WTC11 (cell line): ENCODE measurements around the gene FAM171A1. TPM values are rescaled to one million over a fixed set of nuclear protein-coding genes. Genes with fewer than 3 reads are reported as not detected.

Source experiments
- ATAC-seq: fragments of 200-7000 bp; cut with Tn5 transposase; 2 replicates; pipeline ENCODE4 v1.10.0; 2021; ENCODE audit warnings: mild to moderate bottlenecking, moderate library complexity
- CTCF ChIA-PET: fragments of 300-600 bp; sonication (Branson Sonifier 250); formaldehyde crosslinking; loops from one replicate; lab custom pipeline; 2021; ENCODE audit warnings: antibody characterized with exemption; lab: Charles Lee
- POLR2A ChIA-PET: fragments of 350-600 bp; sonication (Branson Sonifier 250); formaldehyde crosslinking; loops from one replicate; lab custom pipeline; 2021; ENCODE audit warnings: antibody characterized with exemption; lab: Charles Lee
- DNase-seq: peaks from one replicate; pipeline ENCODE4 v3.0.0; 2021; ENCODE audit warnings: low spot score
- H3K27ac Mint-ChIP-seq: 2 replicates; pipeline ENCODE4 v1.8.0; 2021; ENCODE audit warnings: mixed read lengths
- H3K27me3 Mint-ChIP-seq: 2 replicates; pipeline ENCODE4 v1.8.0; 2021; ENCODE audit warnings: low read depth, mild to moderate bottlenecking, moderate library complexity, mixed read lengths
- H3K36me3 Mint-ChIP-seq: 2 replicates; pipeline ENCODE4 v1.8.0; 2021; ENCODE audit warnings: mixed read lengths
- H3K4me1 Mint-ChIP-seq: 2 replicates; pipeline ENCODE4 v1.8.0; 2022; ENCODE audit warnings: mixed read lengths
- H3K4me3 Mint-ChIP-seq: 2 replicates; pipeline ENCODE4 v1.8.0; 2021; ENCODE audit warnings: mild to moderate bottlenecking, moderate library complexity, mixed read lengths
- H3K9me3 Mint-ChIP-seq: 2 replicates; pipeline ENCODE4 v1.8.0; 2021; ENCODE audit warnings: mixed read lengths
- GRHL2 ChIP-seq: fragments of 250-450 bp; sonication (Bioruptor Pico); IDR thresholded peaks from 2 replicates; pipeline ENCODE4 v1.8.0; 2022; ENCODE audit warnings: mild to moderate bottlenecking, moderate library complexity; ENCODE audit not compliant: insufficient replicate concordance, severe bottlenecking
- KAT7 ChIP-seq: sonication (generic); formaldehyde crosslinking; IDR thresholded peaks from 2 replicates; pipeline ENCODE4 v1.8.1; 2023; ENCODE audit warnings: missing genetic modification reagents, mild to moderate bottlenecking, borderline replicate concordance
- MLX ChIP-seq: sonication (generic); formaldehyde crosslinking; IDR thresholded peaks from 2 replicates; pipeline ENCODE4 v1.8.1; 2023; ENCODE audit warnings: mild to moderate bottlenecking, missing genetic modification reagents, moderate library complexity
- MYBL2 ChIP-seq: sonication (generic); formaldehyde crosslinking; IDR thresholded peaks from 2 replicates; pipeline ENCODE4 v1.8.1; 2023; ENCODE audit warnings: mild to moderate bottlenecking, moderate library complexity, missing genetic modification reagents
- NFATC4 ChIP-seq: fragments of 250-450 bp; sonication (Bioruptor Pico); IDR thresholded peaks from 2 replicates; pipeline ENCODE4 v1.9.0; 2021; ENCODE audit warnings: mild to moderate bottlenecking
- NR3C1 ChIP-seq: sonication (generic); formaldehyde crosslinking; conservative IDR thresholded peaks from 2 replicates; pipeline ENCODE4 v1.8.1; 2023; ENCODE audit warnings: low read depth, mild to moderate bottlenecking, missing genetic modification reagents
- PRDM15 ChIP-seq: sonication (generic); formaldehyde crosslinking; IDR thresholded peaks from 2 replicates; pipeline ENCODE4 v1.8.0; 2022; ENCODE audit warnings: missing genetic modification reagents
- RORB ChIP-seq: fragments of 250-450 bp; sonication (Bioruptor Pico); IDR thresholded peaks from 2 replicates; pipeline ENCODE4 v1.9.0; 2021; ENCODE audit warnings: mild to moderate bottlenecking
- TEAD1 ChIP-seq: sonication (generic); formaldehyde crosslinking; IDR thresholded peaks from 2 replicates; pipeline ENCODE4 v1.8.0; 2022; ENCODE audit warnings: mild to moderate bottlenecking, missing genetic modification reagents
- TEAD4 ChIP-seq: sonication (generic); formaldehyde crosslinking; IDR thresholded peaks from 2 replicates; pipeline ENCODE4 v1.8.0; 2022; ENCODE audit warnings: mild to moderate bottlenecking, missing genetic modification reagents
- USF1 ChIP-seq: sonication (generic); formaldehyde crosslinking; IDR thresholded peaks from 2 replicates; pipeline ENCODE4 v1.8.0; 2022; ENCODE audit warnings: mild to moderate bottlenecking, missing genetic modification reagents
- USF2 ChIP-seq: sonication (generic); formaldehyde crosslinking; IDR thresholded peaks from 2 replicates; pipeline ENCODE4 v1.8.1; 2023; ENCODE audit warnings: mild to moderate bottlenecking, missing genetic modification reagents, moderate library complexity
- ZMAT4 ChIP-seq: fragments of 250-450 bp; sonication (Bioruptor Pico); IDR thresholded peaks from 2 replicates; pipeline ENCODE4 v1.9.0; 2021; ENCODE audit warnings: mild to moderate bottlenecking
- ZNF532 ChIP-seq: fragments of 250-450 bp; sonication (Bioruptor Pico); IDR thresholded peaks from 2 replicates; pipeline ENCODE4 v1.9.0; 2021; ENCODE audit warnings: mild to moderate bottlenecking, borderline replicate concordance
- total RNA-seq: library from RNA; stranded (reverse); gene quantifications from 3 replicates; pipeline ENCODE4 v1.2.3, GENCODE V29; 2021

Gene FAM171A1
- total RNA-seq, 1 experiment from 2014 or later: 33.9 TPM

- TF ChIP-seq TEAD1 (CRISPR knock-in tag): no peak
- no peak for TF ChIP-seq NR3C1 (CRISPR knock-in tag)
- TF ChIP-seq ZNF532: no peak
- no peak for TF ChIP-seq GRHL2 (CRISPR knock-in tag)
- no peak for TF ChIP-seq ZMAT4
Measured at GRCh38 chr10:15295537-15296325, 75.4 kb downstream of the FAM171A1 start (continued).

GRCh38 chr10:15293862-15294842 is 76.9 kb downstream of the FAM171A1 start:
- Mint-ChIP-seq H3K27me3 (no peaks in the 10 kb centered on the region), H3K4me1 (peaks cover 32% of the 10 kb centered on the region), H3K27ac (peak overlapping the region; percentile 4; the same call in 1 of the 2 replicates), H3K9me3 (no peaks in the 10 kb centered on the region), H3K4me3 (no peak overlapping the region), H3K36me3 (no peaks in the 10 kb centered on the region)
- TF ChIP-seq USF1 (no peak), RORB (CRISPR knock-in tag) (no peak), MLX (CRISPR knock-in tag) (no peak), NFATC4 (CRISPR knock-in tag) (no peak), KAT7 (no peak), USF2 (CRISPR knock-in tag) (no peak), TEAD4 (CRISPR knock-in tag) (no peak), MYBL2 (no peak), PRDM15 (CRISPR knock-in tag) (no peak)
- CTCF ChIA-PET: interaction anchor here (0.6 kb wide), 1 partner anchor 424 kb away, joined by 3 read pairs; no protein-coding TSS in a partner anchor
- no peak for DNase-seq
- POLR2A ChIA-PET: no interaction called here
- peak; percentile 12; the same call in 1 of the 2 replicates for ATAC-seq
